IPS DF 4.7 (cell line): ENCODE measurements around the gene ARID4A.
A peak's percentile ranks its signal among the peaks of the same experiment; 100 is the strongest.
"Not testable (repeated sequence)": the region's sequence is repeated elsewhere in the genome, so short reads cannot be mapped to it uniquely, and the experiment has no call there.

Experiments
- DNase-seq: peaks from one replicate; pipeline ENCODE4 v3.0.0-alpha.2; 2013; ENCODE audit warnings: low spot score; ENCODE audit errors: extremely low read depth

The ARID4A gene

DNA sequence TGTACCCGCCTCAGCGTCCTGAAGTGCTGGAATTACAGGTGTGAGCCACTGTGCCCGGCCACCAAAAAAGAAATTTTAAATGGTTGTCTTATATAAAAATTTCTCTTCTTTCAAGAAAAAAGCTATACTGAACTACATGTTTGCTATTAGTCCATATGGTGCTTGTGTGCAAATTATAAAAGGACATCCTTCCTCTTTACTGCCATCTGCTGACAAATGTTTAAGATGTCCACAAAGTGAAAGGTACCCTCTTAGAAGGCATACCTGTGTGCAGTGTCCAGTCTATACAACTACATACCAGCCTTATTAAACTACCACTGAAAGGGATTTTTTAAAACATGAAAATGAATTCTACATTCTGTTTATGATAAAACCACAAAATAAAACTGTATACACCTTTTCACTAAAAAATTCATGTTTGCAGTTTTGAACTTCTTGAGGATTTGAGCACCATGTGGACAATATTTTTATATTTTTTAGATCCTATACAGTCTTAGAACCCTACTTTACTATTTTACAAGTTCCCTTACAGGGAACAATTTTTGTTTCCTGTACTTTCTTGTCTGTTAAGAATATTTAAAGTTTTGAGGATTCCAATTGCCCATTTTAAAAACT lies 64.5 kb downstream of the ARID4A start:
- peak; percentile 3 for DNase-seq

DNA sequence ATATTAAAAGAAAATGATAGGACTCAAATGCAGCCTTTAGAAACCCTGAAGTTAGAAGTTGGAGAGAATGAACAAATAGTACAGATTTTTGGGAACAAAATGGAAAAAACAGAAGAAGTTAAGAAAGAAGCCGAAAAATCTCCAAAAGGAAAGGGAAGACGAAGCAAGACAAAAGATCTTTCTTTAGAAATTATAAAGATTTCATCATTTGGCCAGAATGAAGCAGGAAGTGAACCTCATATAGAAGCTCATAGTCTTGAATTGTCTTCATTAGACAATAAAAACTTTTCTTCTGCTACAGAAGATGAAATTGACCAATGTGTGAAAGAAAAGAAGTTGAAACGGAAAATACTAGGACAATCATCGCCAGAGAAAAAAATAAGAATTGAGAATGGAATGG lies 66.0 kb downstream of the ARID4A start:
- no peak for DNase-seq

DNA sequence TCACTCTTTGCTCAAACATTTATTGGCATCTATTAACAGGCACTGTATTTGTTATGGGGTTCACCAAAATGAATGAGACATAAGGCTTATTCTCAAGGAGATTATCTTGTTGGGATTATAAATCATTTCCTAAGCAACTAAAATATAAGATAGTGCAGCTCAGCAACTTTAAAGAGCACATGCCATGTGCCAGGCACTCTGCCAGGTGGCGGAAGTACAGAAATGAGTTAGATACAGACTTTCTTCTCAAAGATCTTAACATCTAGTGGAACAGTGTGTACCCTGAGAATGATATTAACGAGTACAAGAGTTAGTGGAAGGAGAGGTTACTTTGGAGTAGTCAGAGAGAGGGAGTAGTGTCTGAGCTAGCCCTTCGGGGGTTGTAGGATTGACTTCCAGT lies 68.9 kb downstream of the ARID4A start:
- no peak for DNase-seq

GRCh38 chr14:58368956-58369355 lies 70.6 kb downstream of the ARID4A start:
- no peak for DNase-seq

GRCh38 chr14:58376791-58377190 lies 78.4 kb downstream of the ARID4A start:
- no peak for DNase-seq

GRCh38 chr14:58390830-58391229 lies 92.5 kb downstream of the ARID4A start:
- DNase-seq, result no peak

- no peak for DNase-seq
Observed at GRCh38 chr14:58395562-58395811, 97.1 kb downstream of the ARID4A start.

- DNase-seq, result no peak
Observed at GRCh38 chr14:58395812-58396788, 97.7 kb downstream of the ARID4A start, which contains the start of gene TOMM20L. TSS of gene TOMM20L (plus strand) at chr14:58395930. CDS start at chr14:58395958, 28 bp downstream.

DNA sequence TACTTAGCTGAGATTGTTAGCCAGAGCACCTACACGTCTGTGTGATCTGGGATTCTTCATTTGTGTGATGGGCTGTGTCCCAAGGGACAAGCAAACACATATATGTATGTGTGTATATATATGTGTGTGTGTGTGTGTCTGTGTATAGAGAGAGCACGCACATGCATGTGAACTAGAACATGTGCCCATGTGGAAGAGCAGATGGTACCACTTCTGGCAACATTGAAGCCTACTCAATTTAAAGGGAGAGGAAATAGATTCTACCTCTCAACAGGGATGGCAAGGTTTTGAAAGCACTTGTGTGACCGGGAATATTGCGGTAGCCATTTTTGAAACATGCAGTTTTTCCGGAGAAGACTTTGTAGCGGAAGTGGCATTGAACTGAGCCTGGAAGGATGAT lies 98.8 kb downstream of the ARID4A start:
- no peak for DNase-seq

DNA sequence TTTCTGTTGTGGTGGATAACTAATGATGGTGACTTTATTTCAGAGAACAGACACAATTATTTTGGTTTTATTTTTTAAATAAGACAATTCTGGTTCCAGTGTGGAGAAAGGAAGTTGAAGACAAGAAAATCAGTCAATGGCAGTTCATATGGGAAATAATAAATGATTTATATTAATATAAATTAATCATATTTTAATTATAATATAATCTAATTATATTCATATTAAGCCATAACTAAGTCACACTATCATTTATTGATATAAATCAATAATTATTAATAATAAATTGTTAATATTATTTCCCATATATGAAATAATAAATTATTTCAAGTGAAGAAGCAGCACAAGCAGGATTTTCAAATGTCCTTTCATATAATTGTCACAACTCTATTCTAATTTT lies 100.1 kb downstream of the ARID4A start:
- DNase-seq, result no peak

GRCh38 chr14:58398895-58399294 lies 100.5 kb downstream of the ARID4A start:
- DNase-seq, result no peak

- DNase-seq, result no peak
Observed at GRCh38 chr14:58401587-58401986, 103.2 kb downstream of the ARID4A start.

- no peak for DNase-seq
Observed at GRCh38 chr14:58408681-58409215, 110.4 kb downstream of the ARID4A start.

DNA sequence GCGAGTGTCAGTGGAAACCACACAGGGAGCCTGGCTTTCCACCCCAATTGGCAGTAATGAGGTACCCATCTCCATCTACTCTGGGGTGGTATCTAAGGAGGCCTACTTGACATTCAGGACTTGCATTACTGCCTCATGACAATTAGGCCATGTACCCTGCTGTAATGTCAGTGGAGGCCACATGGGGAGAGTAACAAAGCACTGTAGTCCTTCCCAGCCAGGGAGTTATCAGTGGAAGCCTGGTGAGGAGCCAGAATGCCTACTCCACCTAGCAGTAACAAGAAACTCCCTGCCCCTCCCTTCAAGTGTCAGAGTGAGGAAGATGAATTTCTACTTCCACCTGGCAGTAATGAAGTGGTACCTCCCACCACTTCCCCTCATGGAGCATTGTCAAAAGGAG lies 116.5 kb downstream of the ARID4A start:
- no peak for DNase-seq

DNA sequence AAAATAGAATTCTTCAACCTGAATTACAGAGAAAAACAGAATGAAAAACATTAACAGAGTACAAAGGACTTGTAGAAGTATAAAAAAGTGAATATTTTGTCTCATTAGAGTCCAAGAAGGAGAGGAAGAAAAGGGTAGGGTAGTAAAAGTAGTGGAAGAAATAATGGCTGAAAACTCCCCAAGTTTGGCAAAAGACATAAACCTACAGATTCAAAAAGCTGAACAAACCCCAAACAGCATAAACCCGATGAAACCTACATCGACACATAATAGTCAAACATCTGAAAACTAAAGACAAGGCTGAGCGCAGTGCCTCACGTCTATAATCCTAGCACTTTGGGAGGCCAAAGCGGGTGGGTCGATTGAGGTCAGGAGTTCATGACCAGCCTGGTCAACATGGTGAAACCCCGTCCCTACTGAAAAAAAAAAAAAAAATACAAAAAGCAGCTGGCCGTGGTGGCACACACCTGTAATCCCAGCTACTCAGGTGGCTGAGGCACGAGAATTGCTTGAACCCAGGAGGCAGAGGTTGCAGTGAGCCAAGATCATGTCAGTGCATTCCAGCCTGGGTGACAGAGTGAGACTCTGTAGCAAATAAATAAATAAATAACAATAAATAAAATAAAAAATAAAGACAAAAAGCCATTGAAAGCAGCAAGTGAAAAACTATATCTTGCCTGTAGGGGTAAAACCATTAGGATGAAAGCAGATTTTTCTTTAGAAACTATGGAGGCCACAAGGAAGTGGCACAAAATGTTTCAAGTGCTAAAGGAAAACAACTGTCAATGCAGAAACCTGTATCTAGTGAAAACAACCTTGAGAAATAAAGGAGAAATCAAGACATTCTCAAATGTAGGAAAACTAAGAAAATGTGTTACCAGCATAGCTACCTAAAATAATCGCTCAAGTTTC lies 117.5 kb downstream of the ARID4A start:
- DNase-seq, result no peak

DNA sequence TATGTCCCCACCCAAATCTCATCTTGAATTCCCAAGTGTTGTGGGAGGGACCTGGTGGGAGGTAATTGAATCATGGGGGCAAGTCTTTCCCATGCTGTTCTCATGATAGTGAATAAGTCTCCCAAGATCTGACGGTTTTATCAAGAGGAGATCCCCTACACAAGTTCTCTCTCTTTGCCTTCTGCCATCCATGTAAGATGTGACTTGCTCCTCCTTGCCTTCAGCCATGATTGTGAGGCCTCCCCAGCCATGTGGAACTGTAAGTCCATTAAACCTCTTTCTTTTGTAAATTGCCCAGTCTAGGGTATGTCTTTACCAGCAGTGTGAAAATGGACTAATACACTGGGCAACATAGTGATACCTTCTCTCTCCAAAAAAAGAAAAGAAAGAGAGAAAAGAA lies 118.6 kb downstream of the ARID4A start:
- DNase-seq, result not testable (repeated sequence)
